Inflammatory macrophage (primary cell): Measurements from ENCODE around the gene GYPC.
"Not testable (repeated sequence)": the region's sequence is repeated elsewhere in the genome, so short reads cannot be mapped to it uniquely, and the experiment has no call there.

Source experiments
- DNase-seq, 2 donors: peaks; one replicate each; pipeline ENCODE4 v3.0.0-alpha.2; 2020 to 2022

Gene GYPC

GRCh38 chr2:126671488-126671887 lies 15.5 kb downstream of the GYPC start:
- DNase-seq, result no peak

GRCh38 chr2:126672980-126673605 lies 17.1 kb downstream of the GYPC start:
- DNase-seq, result no peak

GRCh38 chr2:126674075-126674744 lies 18.3 kb downstream of the GYPC start:
- no peak for DNase-seq

GRCh38 chr2:126675637-126676036 lies 19.7 kb downstream of the GYPC start:
- DNase-seq, result no peak

GRCh38 chr2:126676221-126677175 lies 20.5 kb downstream of the GYPC start:
- DNase-seq, result no peak

GRCh38 chr2:126677176-126677538 lies 21.2 kb downstream of the GYPC start:
- no peak for DNase-seq

- DNase-seq, result no peak
Measured at GRCh38 chr2:126678269-126679065, 22.5 kb downstream of the GYPC start.

GRCh38 chr2:126679094-126679713 lies 23.2 kb downstream of the GYPC start:
- DNase-seq, result no peak

GRCh38 chr2:126681505-126681904 lies 25.5 kb downstream of the GYPC start:
- no peak for DNase-seq

- DNase-seq, result no peak
Measured at GRCh38 chr2:126685629-126686028, 29.7 kb downstream of the GYPC start.

- DNase-seq, result no peak
Measured at GRCh38 chr2:126686286-126686685, 30.3 kb downstream of the GYPC start.

GRCh38 chr2:126686841-126687485 lies 31.0 kb downstream of the GYPC start:
- DNase-seq, result no peak

GRCh38 chr2:126687503-126687902 lies 31.5 kb downstream of the GYPC start:
- DNase-seq, result no peak

GRCh38 chr2:126688594-126688993 lies 32.6 kb downstream of the GYPC start:
- DNase-seq, result not testable (repeated sequence)

GRCh38 chr2:126692241-126692640 lies 36.3 kb downstream of the GYPC start:
- DNase-seq, result not testable (repeated sequence)

- not testable (repeated sequence) for DNase-seq
Measured at GRCh38 chr2:126692934-126693592, 37.1 kb downstream of the GYPC start.

- no peak for DNase-seq
Measured at GRCh38 chr2:126696644-126697520, 40.9 kb downstream of the GYPC start.

- DNase-seq, result no peak
Measured at GRCh38 chr2:126698376-126698775, 42.4 kb downstream of the GYPC start.

GRCh38 chr2:126699018-126699417 lies 43.1 kb downstream of the GYPC start:
- no peak for DNase-seq
